ENCODE results near the gene PEX7.

GRCh38 chr6:136945711-136946121 is 123.3 kb downstream of the PEX7 start:
- TF ChIP-seq POLR2A (IDR thresholded peaks at IDR 0.05) (no peak), CTCF (IDR thresholded peaks at IDR 0.05) (no peak)
